Measurements from ENCODE around the gene DAB2.

Gene DAB2

GRCh38 chr5:39447059-39447458, 22.3 kb upstream of the DAB2 start:
- no peak for DNase-seq

GRCh38 chr5:39446231-39446630, 21.5 kb upstream of the DAB2 start:
- DNase-seq: no peak

- no peak for DNase-seq
Measured at GRCh38 chr5:39443911-39444310, 19.1 kb upstream of the DAB2 start.

GRCh38 chr5:39442991-39443390, 18.2 kb upstream of the DAB2 start:
- DNase-seq: no peak

GRCh38 chr5:39441838-39442237, 17.1 kb upstream of the DAB2 start:
- no peak for DNase-seq

GRCh38 chr5:39440958-39441624, 16.3 kb upstream of the DAB2 start:
- DNase-seq: no peak

- no peak for DNase-seq
Measured at GRCh38 chr5:39440192-39440957, 15.6 kb upstream of the DAB2 start.

- DNase-seq: no peak
Measured at GRCh38 chr5:39439582-39440162, 14.9 kb upstream of the DAB2 start.

- no peak for DNase-seq
Measured at GRCh38 chr5:39437467-39437866, 12.7 kb upstream of the DAB2 start.

GRCh38 chr5:39433848-39434247, 9.1 kb upstream of the DAB2 start:
- DNase-seq: no peak

- no peak for DNase-seq
Measured at GRCh38 chr5:39432696-39433530, 8.1 kb upstream of the DAB2 start.

GRCh38 chr5:39430461-39430860, 5.7 kb upstream of the DAB2 start:
- DNase-seq: no peak

GRCh38 chr5:39428640-39429039, 3.9 kb upstream of the DAB2 start:
- DNase-seq: no peak

GRCh38 chr5:39427633-39428032, 2.9 kb upstream of the DAB2 start:
- DNase-seq: no peak

GRCh38 chr5:39427229-39427628, 2.4 kb upstream of the DAB2 start:
- DNase-seq: no peak

GRCh38 chr5:39426746-39427105, 1.9 kb upstream of the DAB2 start:
- DNase-seq: no peak

- DNase-seq: no peak
Measured at GRCh38 chr5:39426051-39426745, 1.4 kb upstream of the DAB2 start.

- DNase-seq: no peak
Measured at GRCh38 chr5:39423331-39423751, 1.4 kb downstream of the DAB2 start.

- DNase-seq: no peak
Measured at GRCh38 chr5:39422728-39423285, 2.0 kb downstream of the DAB2 start.

GRCh38 chr5:39422036-39422606, 2.7 kb downstream of the DAB2 start:
- no peak for DNase-seq

GRCh38 chr5:39420482-39421145, 4.2 kb downstream of the DAB2 start:
- no peak for DNase-seq

- DNase-seq: no peak
Measured at GRCh38 chr5:39419796-39420195, 5.0 kb downstream of the DAB2 start.
